Measurements from ENCODE around the gene LHFPL3.

Gene LHFPL3

DNA sequence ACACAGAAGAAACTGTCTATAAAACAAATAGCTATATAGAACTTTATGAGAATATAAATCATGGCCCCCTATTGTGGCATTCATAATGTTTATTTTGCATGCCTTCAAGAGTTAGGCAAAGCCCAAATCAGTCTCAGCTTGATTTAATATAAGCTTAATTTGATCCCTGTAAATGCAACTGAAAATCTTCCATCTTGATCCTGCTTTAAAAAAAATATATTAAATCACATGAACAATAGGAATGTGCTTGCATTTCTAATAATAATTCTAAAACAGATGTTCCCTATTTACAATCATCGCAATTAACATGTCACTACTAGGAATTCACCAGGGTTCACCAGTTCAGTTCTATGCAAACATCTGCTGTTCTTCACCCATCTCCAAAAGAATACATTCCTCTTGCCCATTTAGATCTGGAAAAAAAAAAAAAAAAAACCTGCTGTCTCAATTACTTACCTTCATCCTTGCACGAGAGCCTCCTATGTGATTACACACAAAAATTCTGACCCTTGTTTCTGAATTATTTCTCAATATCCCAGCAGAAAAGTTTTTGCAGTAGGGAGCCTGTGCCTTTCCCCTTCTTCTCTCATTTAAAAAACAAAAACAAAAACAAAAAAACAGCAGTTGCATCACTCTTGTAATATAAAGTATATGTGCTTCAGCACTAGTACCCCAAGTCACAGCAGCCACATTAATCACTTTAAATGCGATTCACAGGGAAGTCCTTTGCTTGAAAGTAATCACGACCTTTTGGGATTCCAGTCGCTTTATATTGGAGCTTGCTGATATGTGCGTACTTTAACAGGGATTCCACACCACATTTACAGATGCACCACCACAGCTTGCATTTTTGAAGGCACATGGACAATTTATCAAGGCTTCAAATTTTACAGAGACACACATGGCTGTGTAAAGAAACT, 490.8 kb downstream of the LHFPL3 start:
- DNase-seq (ENCODE audit: low read depth), result no peak
- TF ChIP-seq, protein P1, sequence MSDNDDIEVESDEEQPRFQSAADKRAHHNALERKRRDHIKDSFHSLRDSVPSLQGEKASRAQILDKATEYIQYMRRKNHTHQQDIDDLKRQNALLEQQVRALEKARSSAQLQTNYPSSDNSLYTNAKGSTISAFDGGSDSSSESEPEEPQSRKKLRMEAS (IDR thresholded peaks at IDR 0.05; ENCODE audit: low read depth, low read length), result no peak
- TF ChIP-seq, protein P2, sequence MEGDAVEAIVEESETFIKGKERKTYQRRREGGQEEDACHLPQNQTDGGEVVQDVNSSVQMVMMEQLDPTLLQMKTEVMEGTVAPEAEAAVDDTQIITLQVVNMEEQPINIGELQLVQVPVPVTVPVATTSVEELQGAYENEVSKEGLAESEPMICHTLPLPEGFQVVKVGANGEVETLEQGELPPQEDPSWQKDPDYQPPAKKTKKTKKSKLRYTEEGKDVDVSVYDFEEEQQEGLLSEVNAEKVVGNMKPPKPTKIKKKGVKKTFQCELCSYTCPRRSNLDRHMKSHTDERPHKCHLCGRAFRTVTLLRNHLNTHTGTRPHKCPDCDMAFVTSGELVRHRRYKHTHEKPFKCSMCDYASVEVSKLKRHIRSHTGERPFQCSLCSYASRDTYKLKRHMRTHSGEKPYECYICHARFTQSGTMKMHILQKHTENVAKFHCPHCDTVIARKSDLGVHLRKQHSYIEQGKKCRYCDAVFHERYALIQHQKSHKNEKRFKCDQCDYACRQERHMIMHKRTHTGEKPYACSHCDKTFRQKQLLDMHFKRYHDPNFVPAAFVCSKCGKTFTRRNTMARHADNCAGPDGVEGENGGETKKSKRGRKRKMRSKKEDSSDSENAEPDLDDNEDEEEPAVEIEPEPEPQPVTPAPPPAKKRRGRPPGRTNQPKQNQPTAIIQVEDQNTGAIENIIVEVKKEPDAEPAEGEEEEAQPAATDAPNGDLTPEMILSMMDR (IDR thresholded peaks at IDR 0.05; ENCODE audit: low read depth, low read length), result no peak
- TF ChIP-seq MYC (IDR thresholded peaks at IDR 0.05; ENCODE audit: low read depth, low read length) (no peak), POLR2A (IDR thresholded peaks at IDR 0.05; ENCODE audit: extremely low read depth, insufficient read length) (no peak)

DNA sequence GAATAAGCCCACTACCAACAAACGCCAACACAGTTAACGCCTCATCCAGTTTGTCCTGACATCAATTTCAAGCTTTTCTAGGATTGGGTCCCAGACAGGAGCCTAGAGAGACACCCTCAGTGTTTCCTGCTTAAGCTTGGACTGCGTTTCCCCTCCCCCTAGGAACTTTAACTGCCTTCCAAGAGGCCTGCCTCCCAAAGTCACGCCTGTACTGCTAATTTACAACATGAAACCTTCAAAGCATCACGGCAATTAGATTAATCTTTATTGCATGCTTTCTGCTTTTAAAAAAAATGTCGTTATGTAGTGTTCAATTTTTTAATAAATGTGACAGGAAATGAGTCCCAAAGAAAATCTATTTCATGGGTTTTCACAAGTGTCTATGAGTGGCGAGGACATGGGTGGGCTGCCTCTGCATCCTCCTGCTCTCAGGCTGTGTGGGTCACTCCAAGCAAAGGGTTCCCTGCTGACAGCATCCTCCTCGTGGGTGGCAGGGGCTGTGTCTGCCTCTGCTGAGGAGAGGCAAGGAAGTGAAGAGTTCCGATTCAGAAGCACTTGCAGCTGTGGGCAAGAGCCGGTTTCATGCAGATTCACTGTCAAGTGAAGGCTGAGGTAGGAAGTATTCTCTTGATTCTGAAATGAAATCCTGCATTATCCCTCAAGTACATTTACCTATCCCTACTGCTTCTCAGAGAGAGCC, 492.6 kb downstream of the LHFPL3 start:
- TF ChIP-seq, protein P2 (IDR thresholded peaks at IDR 0.05; ENCODE audit: low read depth, low read length), result no peak
- TF ChIP-seq, protein P1 (IDR thresholded peaks at IDR 0.05; ENCODE audit: low read depth, low read length), result no peak
- TF ChIP-seq POLR2A (IDR thresholded peaks at IDR 0.05; ENCODE audit: extremely low read depth, insufficient read length) (no peak), MYC (IDR thresholded peaks at IDR 0.05; ENCODE audit: low read depth, low read length) (no peak)
- no peak overlapping the region for H3K4me3 ChIP-seq (ENCODE audit: low read depth, low read length)
- DNase-seq (ENCODE audit: low read depth), result no peak

More for the DNA sequence above, 490.8 kb downstream of the LHFPL3 start:
- H3K4me3 ChIP-seq (ENCODE audit: low read depth, low read length), result no peak overlapping the region

DNA sequence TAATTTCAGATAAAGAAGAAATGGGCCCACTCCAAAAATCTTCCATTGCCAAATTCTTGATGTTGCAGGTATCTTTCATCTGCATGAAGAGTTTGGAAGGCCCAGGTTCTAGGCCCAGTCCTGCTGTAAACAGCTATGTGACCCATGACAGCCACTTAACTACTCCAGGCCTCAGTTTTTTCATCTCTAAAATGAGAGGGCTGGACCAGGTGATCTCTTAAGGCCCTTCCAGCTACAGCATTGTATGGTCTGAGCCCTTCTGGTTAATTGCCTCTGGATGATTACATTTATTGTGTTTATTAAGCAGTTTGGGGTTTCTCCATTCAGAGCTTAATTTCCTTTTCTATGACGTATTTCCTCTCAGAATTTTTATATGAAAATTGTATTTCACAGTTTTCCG, 494.8 kb downstream of the LHFPL3 start:
- H3K4me3 ChIP-seq (ENCODE audit: low read depth, low read length), result no peak overlapping the region
- TF ChIP-seq, protein P2 (IDR thresholded peaks at IDR 0.05; ENCODE audit: low read depth, low read length), result no peak
- TF ChIP-seq POLR2A (IDR thresholded peaks at IDR 0.05; ENCODE audit: extremely low read depth, insufficient read length), result no peak
- TF ChIP-seq, protein P1 (IDR thresholded peaks at IDR 0.05; ENCODE audit: low read depth, low read length), result no peak
- TF ChIP-seq MYC (IDR thresholded peaks at IDR 0.05; ENCODE audit: low read depth, low read length), result no peak
- DNase-seq (ENCODE audit: low read depth), result no peak

DNA sequence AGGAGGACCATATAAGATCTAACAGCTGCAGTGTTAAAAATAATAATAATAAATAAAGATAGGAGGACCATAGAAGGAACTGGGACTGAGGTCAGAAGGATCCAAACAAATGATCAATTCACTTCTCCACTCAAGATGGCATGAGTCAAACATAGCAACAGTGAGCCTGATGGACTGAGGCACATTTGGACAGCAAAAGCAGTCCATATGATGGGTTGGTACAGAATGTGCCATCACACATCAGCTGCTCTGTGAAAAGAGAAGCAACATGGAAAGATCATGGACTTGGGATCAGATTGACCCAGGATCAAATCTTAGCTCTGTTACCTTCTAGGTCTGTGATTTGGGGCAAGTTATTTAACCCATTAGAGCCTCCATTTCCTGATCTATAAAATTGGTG, 496.7 kb downstream of the LHFPL3 start:
- no peak for DNase-seq (ENCODE audit: low read depth)
- no peak overlapping the region for H3K4me3 ChIP-seq (ENCODE audit: low read depth, low read length)
- no peak for TF ChIP-seq MYC (IDR thresholded peaks at IDR 0.05; ENCODE audit: low read depth, low read length)
- TF ChIP-seq POLR2A (IDR thresholded peaks at IDR 0.05; ENCODE audit: extremely low read depth, insufficient read length), result no peak
- TF ChIP-seq, protein P1 (IDR thresholded peaks at IDR 0.05; ENCODE audit: low read depth, low read length), result no peak

DNA sequence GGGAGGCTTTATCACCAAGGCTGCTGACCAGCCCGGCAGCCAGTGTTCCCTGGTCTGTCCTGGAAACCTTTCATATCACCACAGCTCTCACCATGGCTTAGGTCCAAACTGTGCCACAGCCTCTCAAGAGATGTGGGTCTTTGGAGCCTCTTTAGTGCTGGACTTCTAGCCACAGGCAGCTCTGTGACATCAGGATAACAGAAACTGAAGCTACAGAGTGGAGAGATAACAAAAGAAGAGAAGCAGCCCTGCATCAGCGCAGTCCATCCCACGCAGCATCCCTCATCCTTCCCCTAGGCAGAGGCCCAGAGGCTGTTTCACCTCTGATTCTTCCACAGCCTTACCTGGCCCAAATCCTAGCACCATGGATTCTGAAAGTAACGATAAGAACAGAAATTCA, 497.7 kb downstream of the LHFPL3 start:
- TF ChIP-seq, protein P2 (IDR thresholded peaks at IDR 0.05; ENCODE audit: low read depth, low read length), result no peak
- TF ChIP-seq MYC (IDR thresholded peaks at IDR 0.05; ENCODE audit: low read depth, low read length) (no peak), POLR2A (IDR thresholded peaks at IDR 0.05; ENCODE audit: extremely low read depth, insufficient read length) (no peak)
- TF ChIP-seq, protein P1 (IDR thresholded peaks at IDR 0.05; ENCODE audit: low read depth, low read length), result no peak
- H3K4me3 ChIP-seq (ENCODE audit: low read depth, low read length), result no peak overlapping the region
- no peak for DNase-seq (ENCODE audit: low read depth)
